SH-SY5Y (cell line): Measurements from ENCODE around the gene AGXT.

Experiments
- GATA2 ChIP-seq: IDR thresholded peaks from 2 replicates; pipeline ENCODE4 v1.6.1; 2011; ENCODE audit warnings: mild to moderate bottlenecking, low read depth, low read length
- GATA3 ChIP-seq: IDR thresholded peaks from 2 replicates; pipeline ENCODE4 v1.6.1; 2011; ENCODE audit warnings: low read depth, mild to moderate bottlenecking, low read length, moderate library complexity

GRCh38 chr2:240926516-240927389 is 58.1 kb downstream of the AGXT start:
- TF ChIP-seq GATA3: no peak
- 0 out of 2 replicates have a peak, but pooled peaks have one; percentile 20 for TF ChIP-seq GATA2
